Activated naive CD8-positive, alpha-beta T cell treated with anti-CD3 and anti-CD28 coated beads, Interleukin-2, amount 10 ng/mL, durations not matched to agents 7 days and 5 days (primary cell): Measurements from ENCODE around the gene MARCHF2. TPM values are rescaled to one million over a fixed set of nuclear protein-coding genes. Genes with fewer than 3 reads are reported as not detected.
"Not testable (repeated sequence)": the region's sequence is repeated elsewhere in the genome, so short reads cannot be mapped to it uniquely, and the experiment has no call there.

Source experiments
- ATAC-seq: fragments of 150-1000 bp; cut with Tn5 transposase; one replicate; pipeline ENCODE4 v1.10.0; 2021; ENCODE audit warnings: low read depth, moderate library complexity
- POLR2A ChIA-PET: fragments of 350-600 bp; sonication (Branson Sonifier 250); formaldehyde crosslinking; loops from one replicate; lab custom pipeline; 2021; ENCODE audit warnings: antibody characterized with exemption; lab: Charles Lee
- DNase-seq: peaks from one replicate; pipeline ENCODE4 v3.0.0; 2021
- H3K27ac Mint-ChIP-seq: one replicate; pipeline ENCODE4 v1.8.0; 2022; ENCODE audit warnings: mild to moderate bottlenecking, mixed read lengths
- H3K27me3 Mint-ChIP-seq: one replicate; pipeline ENCODE4 v1.8.0; 2022; ENCODE audit warnings: mild to moderate bottlenecking, moderate library complexity, mixed read lengths
- H3K36me3 Mint-ChIP-seq: one replicate; pipeline ENCODE4 v1.8.0; 2021; ENCODE audit warnings: mild to moderate bottlenecking, mixed read lengths
- H3K4me1 Mint-ChIP-seq: one replicate; pipeline ENCODE4 v1.8.0; 2021; ENCODE audit warnings: mixed read lengths
- H3K4me3 Mint-ChIP-seq: one replicate; pipeline ENCODE4 v1.8.0; 2022; ENCODE audit warnings: mild to moderate bottlenecking, moderate library complexity, mixed read lengths
- H3K9me3 Mint-ChIP-seq: one replicate; pipeline ENCODE4 v1.8.0; 2021; ENCODE audit warnings: mixed read lengths
- total RNA-seq, 2 experiments: library from RNA; stranded (reverse); gene quantifications; one replicate each; pipeline ENCODE4 v1.2.3, GENCODE V29; 2021

MARCHF2 gene, protein sequence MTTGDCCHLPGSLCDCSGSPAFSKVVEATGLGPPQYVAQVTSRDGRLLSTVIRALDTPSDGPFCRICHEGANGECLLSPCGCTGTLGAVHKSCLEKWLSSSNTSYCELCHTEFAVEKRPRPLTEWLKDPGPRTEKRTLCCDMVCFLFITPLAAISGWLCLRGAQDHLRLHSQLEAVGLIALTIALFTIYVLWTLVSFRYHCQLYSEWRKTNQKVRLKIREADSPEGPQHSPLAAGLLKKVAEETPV
- 10 to 100 TPM; 23.9 to 25.0 TPM for total RNA-seq

DNA sequence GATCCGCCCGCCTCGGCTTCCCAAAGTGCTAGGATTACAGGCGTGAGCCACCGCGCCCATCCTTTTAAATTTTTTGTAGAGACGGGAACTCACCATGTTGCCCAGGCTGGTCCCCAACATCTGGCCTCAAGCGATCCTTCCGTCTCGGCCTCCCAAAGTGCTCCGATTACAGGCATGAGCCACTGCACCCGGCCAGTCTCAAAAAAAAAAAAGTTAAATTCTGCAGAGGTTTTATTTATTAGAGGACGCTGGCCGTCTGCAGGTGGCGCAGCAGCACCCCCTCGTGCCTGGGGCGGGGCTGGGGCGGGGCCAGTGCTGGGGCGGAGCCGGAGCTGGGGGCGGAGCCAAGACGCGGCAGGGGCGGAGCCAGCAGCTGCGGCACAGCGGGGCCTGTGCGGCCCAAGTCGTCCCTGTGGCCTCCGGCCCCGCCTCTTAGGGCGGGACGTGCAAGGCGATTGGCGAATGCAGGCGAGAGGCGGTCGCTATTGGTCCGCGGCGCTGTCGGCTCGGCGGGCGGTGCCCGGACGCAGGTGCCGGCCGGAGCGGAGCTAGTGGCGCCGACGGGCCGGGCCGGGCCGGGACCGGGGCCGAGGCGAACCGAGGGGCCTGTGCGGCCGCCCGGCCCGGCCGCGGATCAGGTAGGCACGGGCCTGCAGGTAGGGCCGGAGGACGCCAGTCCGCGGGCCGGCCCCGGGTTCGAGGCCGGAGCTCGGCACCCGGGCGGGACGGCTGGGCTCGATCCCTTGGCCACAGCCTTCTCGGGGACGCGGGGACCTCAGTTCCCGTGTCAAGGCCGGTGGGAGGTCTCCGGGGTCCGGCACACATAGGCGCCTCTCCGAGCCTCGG lies at the start of gene MARCHF2:
TSS of gene MARCHF2 (plus strand) at position 523 of the 846 bp plus-strand sequence. CDS start 8,536 bp downstream, outside the sequence.
- peak; percentile 100 for ATAC-seq
- H3K9me3 Mint-ChIP-seq, result no peaks in the 10 kb centered on the region
- peak; percentile 96 for DNase-seq
- H3K4me3 Mint-ChIP-seq, result peak within 1 kb of the TSS; percentile 77
- H3K27ac Mint-ChIP-seq, result peak within 1 kb of the TSS; percentile 4
- POLR2A ChIA-PET, result interaction anchor here (0.6 to 4.1 kb wide), 10 partner anchors 8 to 109 kb away, joined by 3 to 27 read pairs (median 4); partner anchors contain the start of genes HNRNPM and ZNF414
- H3K36me3 Mint-ChIP-seq, result no peaks in the 10 kb centered on the region
- no peaks in the 10 kb centered on the region for H3K27me3 Mint-ChIP-seq
- H3K4me1 Mint-ChIP-seq, result peaks cover 6% of the 10 kb centered on the region

- Mint-ChIP-seq H3K4me1 (peaks cover 13% of the 10 kb centered on the region), H3K27ac (peak within 1 kb of the TSS; percentile 76), H3K9me3 (no peaks in the 10 kb centered on the region), H3K4me3 (peak within 1 kb of the TSS; percentile 87), H3K27me3 (peaks cover 47% of the 10 kb centered on the region), H3K36me3 (peaks cover 2% of the 10 kb centered on the region)
- peak; percentile 71 for DNase-seq
- POLR2A ChIA-PET, result interaction anchor here (0.7 to 1.0 kb wide), 3 partner anchors 30 to 321 kb away, joined by 3 to 4 read pairs (median 3); no protein-coding TSS in a partner anchor
- peak; percentile 80 for ATAC-seq
Measured at GRCh38 chr19:8363803-8364771, 49.0 kb upstream of the MARCHF2 start, which contains the start of gene ANGPTL4. Gene ANGPTL4 (plus strand): TSS chr19:8364155. CDS start chr19:8364322, 167 bp downstream.

- Mint-ChIP-seq H3K27ac (no peak overlapping the region), H3K4me3 (no peak overlapping the region), H3K9me3 (no peaks in the 10 kb centered on the region), H3K36me3 (peaks cover 2% of the 10 kb centered on the region), H3K4me1 (peaks cover 13% of the 10 kb centered on the region), H3K27me3 (peaks cover 47% of the 10 kb centered on the region)
- ATAC-seq (no peak), DNase-seq (no peak)
- POLR2A ChIA-PET, result interaction anchor here (1.0 kb wide), 1 partner anchor 24 kb away, joined by 4 read pairs; the partner anchor contains the start of gene RAB11B
Measured at GRCh38 chr19:8366121-8366581, 47.0 kb upstream of the MARCHF2 start.

DNA sequence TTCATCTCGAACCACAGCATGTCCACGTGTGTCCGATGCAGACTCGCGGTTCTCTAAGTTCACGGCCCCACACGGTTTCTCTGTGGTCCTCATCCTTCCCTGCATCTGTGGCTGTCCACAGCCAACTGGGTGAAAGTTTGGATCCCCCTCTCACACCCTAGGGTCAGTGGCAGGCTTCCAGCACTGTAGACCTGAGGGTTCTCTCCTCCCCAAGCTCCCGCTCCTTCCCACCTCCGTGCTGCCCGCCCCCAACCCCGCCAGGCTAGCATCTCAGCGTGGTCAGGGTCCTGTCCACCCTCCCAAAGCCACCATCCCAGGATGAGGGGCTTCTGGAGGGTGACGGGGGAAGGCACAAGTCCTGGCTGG lies 46.2 kb upstream of the MARCHF2 start:
- peaks cover 11% of the 10 kb centered on the region for H3K4me1 Mint-ChIP-seq
- no peak overlapping the region for H3K4me3 Mint-ChIP-seq
- H3K9me3 Mint-ChIP-seq, result no peaks in the 10 kb centered on the region
- DNase-seq, result no peak
- no peak overlapping the region for H3K27ac Mint-ChIP-seq
- POLR2A ChIA-PET, result interaction anchor here (1.0 kb wide), 1 partner anchor 24 kb away, joined by 4 read pairs; the partner anchor contains the start of gene RAB11B
- H3K27me3 Mint-ChIP-seq, result peaks cover 43% of the 10 kb centered on the region
- peaks cover 2% of the 10 kb centered on the region for H3K36me3 Mint-ChIP-seq
- ATAC-seq, result no peak

GRCh38 chr19:8367327-8368001 lies 45.6 kb upstream of the MARCHF2 start:
- no peak overlapping the region for H3K27ac Mint-ChIP-seq
- no peaks in the 10 kb centered on the region for H3K9me3 Mint-ChIP-seq

DNA sequence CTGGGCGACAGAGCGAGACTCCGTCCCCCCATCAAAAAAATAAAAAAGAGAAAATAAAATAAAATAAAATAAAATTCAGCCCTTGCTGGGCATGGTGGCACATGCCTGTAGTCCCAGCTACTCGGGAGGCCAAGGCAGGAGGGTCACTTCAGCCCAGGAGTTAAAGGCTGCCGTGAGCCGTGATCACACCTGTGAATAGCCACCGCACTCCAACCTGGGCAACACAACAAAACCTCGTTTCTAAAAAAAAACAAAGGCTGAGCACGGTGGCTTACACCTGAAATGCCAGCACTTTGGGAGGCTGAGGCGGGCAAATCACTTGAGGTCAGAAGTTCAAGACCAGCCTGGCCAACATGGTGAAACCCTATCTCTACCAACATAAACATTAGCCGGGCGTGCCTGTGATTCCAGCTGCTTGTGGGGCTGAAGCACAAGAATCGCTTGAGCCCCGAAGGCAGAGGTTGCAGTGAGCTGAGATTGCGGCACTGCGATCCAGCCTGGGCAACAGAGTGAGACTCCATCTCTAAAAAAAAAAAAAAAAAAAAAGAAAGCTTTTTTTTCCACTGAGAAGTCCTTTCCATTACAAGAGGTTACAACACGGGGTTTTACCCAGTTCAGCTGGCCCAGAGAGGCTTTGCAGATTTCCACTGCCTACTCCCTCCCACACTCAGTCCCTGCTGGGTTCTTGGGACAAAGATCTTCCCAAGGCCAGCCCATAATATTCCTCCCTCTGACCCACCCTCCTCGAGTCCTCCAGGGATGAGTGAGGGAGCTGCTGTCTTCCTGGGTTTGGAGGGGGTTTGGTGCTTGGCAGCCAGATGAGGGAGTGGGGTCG lies 42.7 kb upstream of the MARCHF2 start:
- Mint-ChIP-seq H3K4me3 (no peak overlapping the region), H3K27me3 (peaks cover 26% of the 10 kb centered on the region), H3K27ac (no peak overlapping the region), H3K9me3 (no peaks in the 10 kb centered on the region), H3K4me1 (peaks cover 3% of the 10 kb centered on the region), H3K36me3 (peaks cover 2% of the 10 kb centered on the region)
- no peak for ATAC-seq
- POLR2A ChIA-PET, result interaction anchor here (1.2 kb wide), 1 partner anchor 13 kb away, joined by 3 read pairs; no protein-coding TSS in a partner anchor
- no peak for DNase-seq

More at GRCh38 chr19:8367327-8368001, 45.6 kb upstream of the MARCHF2 start:
- DNase-seq (no peak), ATAC-seq (no peak)
- Mint-ChIP-seq H3K27me3 (peaks cover 41% of the 10 kb centered on the region), H3K4me1 (peaks cover 9% of the 10 kb centered on the region), H3K4me3 (no peak overlapping the region), H3K36me3 (peaks cover 2% of the 10 kb centered on the region)
- POLR2A ChIA-PET, result interaction anchor here (0.7 kb wide), 1 partner anchor 9 kb away, joined by 3 read pairs; no protein-coding TSS in a partner anchor

GRCh38 chr19:8371011-8371804 lies 41.9 kb upstream of the MARCHF2 start:
- DNase-seq (no peak), ATAC-seq (no peak)
- Mint-ChIP-seq H3K4me1 (peaks cover 3% of the 10 kb centered on the region), H3K4me3 (no peak overlapping the region), H3K27ac (no peak overlapping the region), H3K9me3 (no peaks in the 10 kb centered on the region), H3K36me3 (peaks cover 2% of the 10 kb centered on the region), H3K27me3 (peaks cover 21% of the 10 kb centered on the region)
- POLR2A ChIA-PET, result no interaction called here

- H3K36me3 Mint-ChIP-seq, result no peaks in the 10 kb centered on the region
- H3K9me3 Mint-ChIP-seq, result no peaks in the 10 kb centered on the region
- DNase-seq (no peak), ATAC-seq (no peak)
- H3K27ac Mint-ChIP-seq, result no peak overlapping the region
- peaks cover 2% of the 10 kb centered on the region for H3K27me3 Mint-ChIP-seq
- H3K4me3 Mint-ChIP-seq, result no peak overlapping the region
- POLR2A ChIA-PET, result no interaction called here
- H3K4me1 Mint-ChIP-seq, result peaks cover 12% of the 10 kb centered on the region
Measured at GRCh38 chr19:8373867-8374813, 39.0 kb upstream of the MARCHF2 start.

DNA sequence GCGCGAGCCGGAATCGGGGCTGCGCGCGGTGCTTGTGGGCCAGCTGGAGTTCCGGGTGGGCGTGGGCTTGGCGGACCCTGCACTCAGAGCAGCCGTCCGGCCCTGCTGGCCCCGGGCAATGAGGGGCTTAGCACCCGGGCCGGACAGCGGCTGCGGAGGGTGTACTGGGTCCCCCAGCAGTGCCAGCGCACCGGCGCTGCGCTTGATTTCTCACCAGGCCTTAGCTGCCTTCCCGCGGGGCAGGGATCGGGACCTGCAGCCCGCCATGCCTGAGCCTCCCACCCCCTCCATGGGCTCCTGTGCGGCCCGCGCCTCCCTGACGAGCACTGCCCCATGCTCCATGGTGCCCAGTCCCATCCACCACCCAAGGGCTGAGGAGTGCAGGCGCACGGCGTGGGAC lies 37.3 kb upstream of the MARCHF2 start:
- H3K27me3 Mint-ChIP-seq, H3K9me3 Mint-ChIP-seq, ATAC-seq, H3K36me3 Mint-ChIP-seq, H3K4me3 Mint-ChIP-seq, H3K27ac Mint-ChIP-seq, DNase-seq: not testable (repeated sequence)
- POLR2A ChIA-PET, result interaction anchor here (1.2 kb wide), 1 partner anchor 8 kb away, joined by 3 read pairs; no protein-coding TSS in a partner anchor
- H3K4me1 Mint-ChIP-seq, result peaks cover 12% of the 10 kb centered on the region
